ENCODE data around the gene SLC6A6. TPM values are rescaled to one million over a fixed set of nuclear protein-coding genes. Genes with fewer than 3 reads are reported as not detected.

SLC6A6 gene
- total RNA-seq: 35.4 TPM
- long read RNA-seq, full-length matches to known transcripts: 8 of 40 reads
- long read RNA-seq, partial matches to known transcripts: 30 of 40 reads
- long read RNA-seq, other reads (novel, unspliced or antisense): 2 of 40 reads

DNA sequence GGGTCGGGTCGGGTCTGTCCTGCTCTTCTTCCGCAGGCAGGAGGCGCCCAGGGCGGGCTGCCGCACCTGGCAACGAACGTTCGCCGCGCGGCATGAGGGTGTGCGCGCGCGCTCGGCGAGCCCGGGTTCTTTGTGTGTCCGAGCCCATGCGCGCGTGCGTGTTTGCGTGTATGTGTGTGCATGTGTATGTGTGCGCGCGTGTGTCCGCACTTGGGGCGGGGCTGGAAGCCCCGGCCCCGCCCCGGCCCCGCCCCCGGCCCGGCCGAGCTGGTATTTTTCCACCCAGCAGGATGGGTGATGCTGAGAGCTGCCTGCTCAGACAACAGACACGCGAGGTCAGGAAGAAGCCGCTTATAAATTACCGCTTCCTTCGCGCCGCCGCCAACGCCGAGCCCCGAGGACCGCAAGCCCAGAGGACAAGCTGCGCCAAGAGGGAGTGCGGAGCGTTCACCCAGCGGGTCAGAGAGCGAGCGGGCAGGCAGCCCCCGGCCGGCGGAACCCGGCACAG, at the start of gene SLC6A6:
TSS of gene SLC6A6 (plus strand) at position 303 of the 508 bp plus-strand sequence. CDS start 41,029 bp downstream, outside the sequence.
- TF ChIP-seq, protein P1, sequence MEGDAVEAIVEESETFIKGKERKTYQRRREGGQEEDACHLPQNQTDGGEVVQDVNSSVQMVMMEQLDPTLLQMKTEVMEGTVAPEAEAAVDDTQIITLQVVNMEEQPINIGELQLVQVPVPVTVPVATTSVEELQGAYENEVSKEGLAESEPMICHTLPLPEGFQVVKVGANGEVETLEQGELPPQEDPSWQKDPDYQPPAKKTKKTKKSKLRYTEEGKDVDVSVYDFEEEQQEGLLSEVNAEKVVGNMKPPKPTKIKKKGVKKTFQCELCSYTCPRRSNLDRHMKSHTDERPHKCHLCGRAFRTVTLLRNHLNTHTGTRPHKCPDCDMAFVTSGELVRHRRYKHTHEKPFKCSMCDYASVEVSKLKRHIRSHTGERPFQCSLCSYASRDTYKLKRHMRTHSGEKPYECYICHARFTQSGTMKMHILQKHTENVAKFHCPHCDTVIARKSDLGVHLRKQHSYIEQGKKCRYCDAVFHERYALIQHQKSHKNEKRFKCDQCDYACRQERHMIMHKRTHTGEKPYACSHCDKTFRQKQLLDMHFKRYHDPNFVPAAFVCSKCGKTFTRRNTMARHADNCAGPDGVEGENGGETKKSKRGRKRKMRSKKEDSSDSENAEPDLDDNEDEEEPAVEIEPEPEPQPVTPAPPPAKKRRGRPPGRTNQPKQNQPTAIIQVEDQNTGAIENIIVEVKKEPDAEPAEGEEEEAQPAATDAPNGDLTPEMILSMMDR (IDR thresholded peaks at IDR 0.05; ENCODE audit: borderline replicate concordance): peak; percentile 49
- no peaks in the 10 kb centered on the region for H3K36me3 ChIP-seq
- peak within 1 kb of the TSS; percentile 91 for H3K27ac ChIP-seq (replicated peaks)
- H3K4me1 ChIP-seq: peaks cover 54% of the 10 kb centered on the region
- DNase-seq: peak; percentile 93
- peak within 1 kb of the TSS; percentile 86 for H3K4me3 ChIP-seq
- no peaks in the 10 kb centered on the region for H3K9me3 ChIP-seq (replicated peaks)
- intact Hi-C loops (cut with micrococcal nuclease): no loop called here
- H3K27me3 ChIP-seq (ENCODE audit: low read depth): no peaks in the 10 kb centered on the region

DNA sequence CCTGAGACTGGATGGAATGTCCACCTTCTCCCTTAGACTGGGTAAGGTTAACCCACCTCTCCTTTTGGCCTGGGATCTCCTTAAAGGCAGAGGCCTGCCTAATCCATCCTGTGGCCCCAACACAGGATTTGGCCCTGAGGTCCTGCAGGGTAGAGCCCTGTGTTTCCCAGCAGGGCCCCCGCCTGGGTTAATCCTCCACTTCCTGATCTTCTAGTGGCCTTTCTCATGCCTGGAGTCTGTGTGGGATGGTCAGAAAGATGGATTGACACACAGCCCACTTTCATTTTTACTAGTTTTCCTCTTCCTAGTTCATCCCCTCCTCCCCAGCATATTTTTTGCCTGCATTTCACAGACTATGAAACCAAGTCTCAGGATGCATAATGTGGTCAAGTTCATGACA, 48.9 kb upstream of the SLC6A6 start:
- intact Hi-C loops (cut with micrococcal nuclease): no loop called here
- Histone ChIP-seq H3K27me3 (ENCODE audit: low read depth) (peaks cover 72% of the 10 kb centered on the region), H3K4me1 (peaks cover under 1% of the 10 kb centered on the region), H3K4me3 (no peak overlapping the region), H3K27ac (replicated peaks) (no peak overlapping the region), H3K9me3 (replicated peaks) (no peaks in the 10 kb centered on the region), H3K36me3 (no peaks in the 10 kb centered on the region)
- no peak for DNase-seq
- TF ChIP-seq, protein P1 (IDR thresholded peaks at IDR 0.05; ENCODE audit: borderline replicate concordance): no peak

DNA sequence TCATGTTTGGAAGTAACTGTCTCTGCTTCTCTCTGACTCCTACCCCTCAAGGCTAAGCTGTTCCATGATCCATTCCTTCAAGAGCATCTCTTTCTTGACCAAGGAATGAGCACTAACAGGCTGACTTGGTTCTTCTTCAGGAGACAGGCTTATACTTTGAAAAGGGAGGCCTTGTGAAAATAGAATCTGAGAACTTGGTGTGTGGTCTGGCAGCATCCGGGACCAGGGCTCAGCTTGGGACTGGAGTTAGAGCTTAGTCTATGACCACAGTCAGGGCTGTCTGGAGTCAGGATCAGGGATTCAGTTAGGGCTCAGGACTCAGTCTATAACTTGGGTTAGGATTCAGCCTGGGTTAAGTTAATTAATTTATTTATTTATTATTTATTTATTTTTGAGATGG, 44.9 kb upstream of the SLC6A6 start:
- Histone ChIP-seq H3K27me3 (ENCODE audit: low read depth) (peaks cover 76% of the 10 kb centered on the region), H3K4me3 (no peak overlapping the region), H3K36me3 (no peaks in the 10 kb centered on the region), H3K27ac (replicated peaks) (no peak overlapping the region), H3K9me3 (replicated peaks) (no peaks in the 10 kb centered on the region), H3K4me1 (peaks cover 7% of the 10 kb centered on the region)
- intact Hi-C loops (cut with micrococcal nuclease): no loop called here
- TF ChIP-seq, protein P1 (IDR thresholded peaks at IDR 0.05; ENCODE audit: borderline replicate concordance): no peak
- DNase-seq: no peak

DNA sequence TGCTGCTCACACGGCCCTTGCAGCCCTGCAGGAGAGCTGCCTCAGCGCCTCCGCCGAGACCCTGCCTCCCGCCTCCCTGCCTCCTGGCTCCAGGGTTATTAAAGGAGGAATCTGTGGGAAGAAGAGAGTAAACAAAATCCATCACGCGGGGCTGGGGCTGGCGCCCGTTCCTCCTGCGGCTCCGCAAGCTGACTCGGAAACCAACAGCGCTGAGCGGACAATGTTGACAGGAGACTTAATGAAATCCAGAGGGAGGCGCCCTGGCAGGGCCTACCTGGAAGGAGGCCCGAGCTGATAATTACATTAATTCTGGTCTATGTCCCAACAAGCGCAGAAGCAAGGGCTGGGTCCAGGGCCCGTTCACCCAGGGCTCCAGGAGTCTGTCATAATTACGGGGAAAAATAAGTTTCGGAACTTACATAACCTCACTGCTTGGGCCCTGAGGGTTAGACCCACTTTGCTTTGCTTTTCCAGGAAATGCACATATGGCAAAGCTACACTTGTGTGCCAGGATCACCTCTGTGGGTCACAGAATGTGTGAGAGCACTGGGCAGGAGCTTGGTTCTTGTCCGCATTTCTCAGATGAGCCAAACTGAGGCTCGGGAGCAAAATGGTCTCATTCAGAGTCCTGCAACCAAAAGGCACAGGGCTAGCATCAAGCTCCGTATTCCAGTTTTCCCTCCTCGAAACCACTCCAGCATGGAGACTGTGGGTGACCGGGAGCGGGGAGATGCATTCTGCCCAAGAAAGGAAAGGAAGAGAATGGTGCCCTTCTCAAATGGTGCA, 43.8 kb upstream of the SLC6A6 start:
- peak overlapping the region; percentile 19 for H3K4me3 ChIP-seq
- peak; percentile 75 for DNase-seq
- peaks cover 7% of the 10 kb centered on the region for H3K4me1 ChIP-seq
- peak overlapping the region; percentile 38 for H3K27ac ChIP-seq (replicated peaks)
- intact Hi-C loops (cut with micrococcal nuclease): no loop called here
- H3K27me3 ChIP-seq (ENCODE audit: low read depth): peaks cover 80% of the 10 kb centered on the region
- H3K36me3 ChIP-seq: no peaks in the 10 kb centered on the region
- TF ChIP-seq, protein P1 (IDR thresholded peaks at IDR 0.05; ENCODE audit: borderline replicate concordance): no peak
- H3K9me3 ChIP-seq (replicated peaks): no peaks in the 10 kb centered on the region

DNA sequence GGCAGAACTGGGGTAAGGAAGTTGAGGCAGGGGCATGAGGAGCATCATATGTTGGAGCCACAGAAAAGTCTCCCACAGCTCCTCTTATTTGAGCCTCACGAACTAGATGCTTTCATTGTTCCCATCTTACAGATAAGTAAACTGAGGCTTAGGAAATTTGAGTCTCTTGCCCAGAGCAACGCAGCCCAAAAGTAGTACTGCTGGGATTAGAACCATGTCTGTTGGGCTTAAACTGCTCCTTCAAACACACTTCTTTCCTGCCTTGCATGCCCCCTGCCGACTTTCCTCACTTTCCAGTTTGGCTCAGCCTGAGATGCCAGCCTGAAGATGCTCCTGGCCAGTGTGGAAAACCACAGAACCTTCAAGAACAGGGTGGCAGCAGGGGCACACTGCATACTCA, 43.1 kb upstream of the SLC6A6 start:
- H3K27me3 ChIP-seq (ENCODE audit: low read depth): peaks cover 80% of the 10 kb centered on the region
- H3K36me3 ChIP-seq: no peaks in the 10 kb centered on the region
- peaks cover 7% of the 10 kb centered on the region for H3K4me1 ChIP-seq
- no peaks in the 10 kb centered on the region for H3K9me3 ChIP-seq (replicated peaks)
- intact Hi-C loops (cut with micrococcal nuclease): no loop called here
- DNase-seq: no peak
- H3K27ac ChIP-seq (replicated peaks): no peak overlapping the region
- TF ChIP-seq, protein P1 (IDR thresholded peaks at IDR 0.05; ENCODE audit: borderline replicate concordance): no peak
- no peak overlapping the region for H3K4me3 ChIP-seq

All from left ventricle myocardium inferior (tissue), 1 donor.